Natural killer cell (primary cell): ENCODE measurements around the gene SERPINA7. TPM values are rescaled to one million over a fixed set of nuclear protein-coding genes. Genes with fewer than 3 reads are reported as not detected.

Experiments used
- ATAC-seq, 3 donors: fragments of 150-1000 bp in 2 of 3; fragments of 200-7000 bp in 1 of 3; cut with Tn5 transposase; 1 replicate in 1 of 3; 2 replicates in 2 of 3; pipeline ENCODE4 v1.10.0; 2021; ENCODE audit warnings: mild to moderate bottlenecking in 2 of 3, moderate library complexity in 2 of 3
- DNase-seq, 2 donors: peaks; one replicate each; pipeline versions ENCODE4 v3.0.0 to v3.0.0-alpha.2; 2013 to 2021; ENCODE audit warnings: mixed read lengths in 1 of 2
- H3K27ac ChIP-seq: one replicate; pipeline ENCODE4 v1.5.1; 2013; ENCODE audit warnings: mild to moderate bottlenecking, low read length
- H3K27me3 ChIP-seq: one replicate; pipeline ENCODE4 v1.6.1; 2013; ENCODE audit warnings: low read length; ENCODE audit not compliant: control insufficient read depth, insufficient read depth
- H3K36me3 ChIP-seq: one replicate; pipeline ENCODE4 v1.6.1; 2013; ENCODE audit warnings: low read length; ENCODE audit not compliant: control insufficient read depth, insufficient read depth
- H3K4me1 ChIP-seq: one replicate; pipeline ENCODE4 v1.6.1; 2013; ENCODE audit warnings: low read length; ENCODE audit not compliant: control insufficient read depth, insufficient read depth
- H3K4me3 ChIP-seq: one replicate; pipeline ENCODE4 v1.5.1; 2013; ENCODE audit warnings: low read length
- H3K9me3 ChIP-seq: one replicate; pipeline ENCODE4 v1.6.1; 2013; ENCODE audit warnings: low read length; ENCODE audit not compliant: control insufficient read depth, insufficient read depth
- H3K27ac Mint-ChIP-seq, 2 donors: one replicate each; pipeline ENCODE4 v1.8.0; 2022; ENCODE audit warnings: mild to moderate bottlenecking in 2 of 2, mixed read lengths in 2 of 2, moderate library complexity in 1 of 2
- H3K27me3 Mint-ChIP-seq, 2 donors: one replicate each; pipeline ENCODE4 v1.8.0; 2022; ENCODE audit warnings: low read depth in 2 of 2, mixed read lengths in 2 of 2
- H3K36me3 Mint-ChIP-seq: one replicate; pipeline ENCODE4 v1.8.0; 2022; ENCODE audit warnings: mixed read lengths
- H3K4me1 Mint-ChIP-seq, 2 donors: one replicate each; pipeline ENCODE4 v1.8.0; 2022; ENCODE audit warnings: mixed read lengths in 2 of 2
- H3K4me3 Mint-ChIP-seq: one replicate; pipeline ENCODE4 v1.8.0; 2022; ENCODE audit warnings: mild to moderate bottlenecking, moderate library complexity, mixed read lengths
- H3K9me3 Mint-ChIP-seq, 2 donors: one replicate each; pipeline ENCODE4 v1.8.0; 2022; ENCODE audit warnings: mixed read lengths in 2 of 2
- CTCF ChIP-seq: fragments of 200-600 bp; IDR thresholded peaks from one replicate; pipeline ENCODE4 v1.8.0; 2022; ENCODE audit warnings: antibody characterized with exemption
- WGBS: methylation state at CpG from one replicate; pipeline ENCODE4 v1.1.7; 2013; ENCODE audit warnings: missing lambda C conversion rate; ENCODE audit not compliant: insufficient coverage; 5-methylcytosine and 5-hydroxymethylcytosine counted together
- intact Hi-C: fragments of 100-400 bp; cut with micrococcal nuclease; formaldehyde crosslinking; loops from one replicate; pipeline ENCODE4 v1.14.2; 2022
- total RNA-seq, 4 donors: library from RNA; stranded (reverse); fragments of 120-200 nt in 1 of 4; gene quantifications; one replicate each; pipeline versions ENCODE4 v1.2.3 to v1.2.4, GENCODE V29; 2013 to 2022

SERPINA7 gene
- total RNA-seq, 3 donors from 2014 or later (not counting 1 experiment from before 2014, with no cell fraction given), result not detected

- no peak for TF ChIP-seq CTCF
- Histone ChIP-seq H3K9me3 (no peaks in the 10 kb centered on the region), H3K4me1 (no peaks in the 10 kb centered on the region), H3K4me3 (no peak overlapping the region), H3K27ac (no peak overlapping the region), H3K36me3 (no peaks in the 10 kb centered on the region), H3K27me3 (no peaks in the 10 kb centered on the region)
- Mint-ChIP-seq H3K9me3 (peaks cover 0 to 5% of the 10 kb centered on the region in 2 donors), H3K36me3 (no peaks in the 10 kb centered on the region), H3K4me3 (no peak overlapping the region), H3K27ac (no peak overlapping the region), H3K27me3 (no peaks in the 10 kb centered on the region), H3K4me1 (no peaks in the 10 kb centered on the region)
- no peak for DNase-seq
- no peak for ATAC-seq
- WGBS, result 93% methylated on average over 1 of the region's 2 CpGs
- intact Hi-C loops, result no loop called here
Observed at GRCh38 chrX:106035064-106035463, 3.5 kb downstream of the SERPINA7 start.

GRCh38 chrX:106023947-106024346, 14.6 kb downstream of the SERPINA7 start:
- ATAC-seq, result no peak
- 100% methylated on average over 1 of the region's 4 CpGs for WGBS

GRCh38 chrX:106022238-106022637, 16.3 kb downstream of the SERPINA7 start:
- H3K27ac Mint-ChIP-seq, result no peak overlapping the region
- WGBS, result no CpG with 5 or more reads among the region's 2 CpGs
- peaks cover 0 to 7% of the 10 kb centered on the region in 2 donors for H3K27me3 Mint-ChIP-seq

More at GRCh38 chrX:106023947-106024346, 14.6 kb downstream of the SERPINA7 start:
- no peak for DNase-seq
- Mint-ChIP-seq H3K4me3 (no peak overlapping the region), H3K4me1 (no peaks in the 10 kb centered on the region), H3K9me3 (peaks cover 0 to 6% of the 10 kb centered on the region in 2 donors), H3K36me3 (no peaks in the 10 kb centered on the region), H3K27me3 (no peaks in the 10 kb centered on the region), H3K27ac (no peak overlapping the region)
- H3K4me3 ChIP-seq, result no peak overlapping the region
- H3K36me3 ChIP-seq, result no peaks in the 10 kb centered on the region
- TF ChIP-seq CTCF, result no peak
- no peak overlapping the region for H3K27ac ChIP-seq
- intact Hi-C loops, result no loop called here
- no peaks in the 10 kb centered on the region for H3K9me3 ChIP-seq
- H3K27me3 ChIP-seq, result no peaks in the 10 kb centered on the region
- no peaks in the 10 kb centered on the region for H3K4me1 ChIP-seq

More at GRCh38 chrX:106022238-106022637, 16.3 kb downstream of the SERPINA7 start:
- DNase-seq (no peak), ATAC-seq (no peak)
- no peaks in the 10 kb centered on the region for H3K4me1 ChIP-seq
- intact Hi-C loops, result no loop called here
- no peaks in the 10 kb centered on the region for H3K27me3 ChIP-seq
- Mint-ChIP-seq H3K4me1 (no peaks in the 10 kb centered on the region), H3K4me3 (no peak overlapping the region), H3K9me3 (peaks cover 0 to 10% of the 10 kb centered on the region in 2 donors), H3K36me3 (no peaks in the 10 kb centered on the region)
- no peak for TF ChIP-seq CTCF
- no peak overlapping the region for H3K27ac ChIP-seq
- no peak overlapping the region for H3K4me3 ChIP-seq
- no peaks in the 10 kb centered on the region for H3K9me3 ChIP-seq
- H3K36me3 ChIP-seq, result no peaks in the 10 kb centered on the region
